HG03196 (cell line): ENCODE measurements around the gene ADD1.
A peak's percentile ranks its signal among the peaks of the same experiment; 100 is the strongest.
"Not testable (repeated sequence)": the region's sequence is repeated elsewhere in the genome, so short reads cannot be mapped to it uniquely, and the experiment has no call there.

Source experiments
- ATAC-seq: cut with Tn5 transposase; IDR thresholded peaks from one replicate; pipeline ENCODE4 v1.9.1; 2021; ENCODE audit not compliant: unreplicated experiment

ADD1 gene

DNA sequence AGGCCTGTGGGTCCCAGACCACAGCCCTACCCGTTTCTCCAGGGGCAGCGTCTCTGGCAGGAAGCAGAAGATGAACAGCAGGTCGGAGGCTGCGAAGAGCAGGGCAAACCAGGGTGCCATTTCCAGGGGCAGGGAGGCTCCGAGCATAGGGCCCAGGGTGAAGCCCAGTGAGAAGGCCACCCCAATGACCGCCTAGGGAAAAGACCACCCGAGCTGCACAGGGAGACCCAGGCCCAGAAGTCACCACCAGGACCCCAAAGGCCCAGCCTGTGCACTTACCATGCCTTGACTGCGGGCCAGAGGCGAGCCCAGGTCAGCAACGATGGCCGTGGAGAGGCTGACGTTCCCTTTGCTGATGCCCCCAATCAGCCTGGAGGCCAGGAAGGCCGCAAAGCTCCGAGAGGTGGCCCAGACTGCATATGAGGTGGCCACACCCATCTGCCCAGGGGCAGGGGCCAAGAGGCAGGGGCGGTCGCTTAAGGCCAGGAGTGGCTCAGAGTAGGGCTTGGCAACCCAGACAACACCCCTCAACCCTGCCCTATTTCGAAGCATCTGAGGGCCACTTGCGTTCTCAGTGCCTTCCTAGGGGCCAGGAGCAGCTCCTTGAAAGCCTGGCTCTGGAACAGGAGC lies 88.8 kb downstream of the ADD1 start:
- ATAC-seq: no peak

DNA sequence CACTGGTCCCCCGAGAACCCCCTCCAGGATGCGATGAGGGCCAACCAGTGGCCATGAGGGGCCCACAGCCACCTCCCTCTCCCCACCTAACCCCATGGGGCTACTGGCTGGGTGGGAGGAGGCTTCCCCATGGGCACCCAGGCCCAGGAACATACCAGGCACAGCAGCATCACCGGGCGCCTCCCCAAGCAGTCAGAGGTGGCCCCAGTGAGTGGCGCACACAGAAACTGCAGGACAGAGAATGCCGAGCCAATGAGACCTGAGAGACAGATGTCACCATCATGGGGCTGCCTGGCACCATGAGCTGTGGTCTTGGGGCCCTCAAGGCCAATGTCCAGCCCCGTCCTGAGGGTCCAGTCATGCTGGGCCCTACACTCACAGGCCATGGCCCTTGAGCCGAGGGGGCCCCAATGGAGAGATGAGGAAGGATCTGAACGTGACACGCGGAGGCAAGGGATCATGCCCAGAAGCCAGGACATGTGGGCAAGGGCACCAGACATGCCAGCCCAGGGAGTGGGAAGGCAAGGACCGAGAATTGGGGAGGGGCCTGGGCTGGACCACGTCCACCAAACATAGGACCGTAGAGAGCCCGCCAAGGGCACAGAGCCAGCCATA lies 89.4 kb downstream of the ADD1 start:
- ATAC-seq: no peak

DNA sequence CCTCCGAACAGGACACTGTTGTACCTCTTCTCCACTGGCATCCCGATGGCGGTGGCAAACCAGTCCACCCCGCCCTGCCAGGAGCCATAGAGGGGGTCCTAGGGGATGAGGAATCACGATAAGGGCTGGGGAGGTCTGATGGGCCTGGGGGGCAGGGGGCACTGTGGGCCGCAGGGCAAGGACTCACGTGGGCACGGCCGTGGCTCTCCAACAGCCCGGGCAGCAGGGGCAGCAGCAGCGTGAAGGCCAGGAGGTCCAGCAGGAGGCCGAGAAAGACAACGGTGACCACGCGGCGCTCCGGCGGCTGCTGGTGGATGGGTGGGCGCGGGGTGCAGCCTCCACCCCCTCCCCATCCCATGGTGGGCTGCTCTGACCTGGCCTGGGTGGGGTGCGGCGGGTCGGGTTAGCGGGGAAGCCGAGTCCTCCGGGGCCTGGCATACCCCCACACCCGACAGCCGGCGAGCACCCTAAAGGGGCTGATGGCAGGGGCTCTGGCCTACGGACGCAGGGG lies 90.0 kb downstream of the ADD1 start:
- ATAC-seq: no peak

DNA sequence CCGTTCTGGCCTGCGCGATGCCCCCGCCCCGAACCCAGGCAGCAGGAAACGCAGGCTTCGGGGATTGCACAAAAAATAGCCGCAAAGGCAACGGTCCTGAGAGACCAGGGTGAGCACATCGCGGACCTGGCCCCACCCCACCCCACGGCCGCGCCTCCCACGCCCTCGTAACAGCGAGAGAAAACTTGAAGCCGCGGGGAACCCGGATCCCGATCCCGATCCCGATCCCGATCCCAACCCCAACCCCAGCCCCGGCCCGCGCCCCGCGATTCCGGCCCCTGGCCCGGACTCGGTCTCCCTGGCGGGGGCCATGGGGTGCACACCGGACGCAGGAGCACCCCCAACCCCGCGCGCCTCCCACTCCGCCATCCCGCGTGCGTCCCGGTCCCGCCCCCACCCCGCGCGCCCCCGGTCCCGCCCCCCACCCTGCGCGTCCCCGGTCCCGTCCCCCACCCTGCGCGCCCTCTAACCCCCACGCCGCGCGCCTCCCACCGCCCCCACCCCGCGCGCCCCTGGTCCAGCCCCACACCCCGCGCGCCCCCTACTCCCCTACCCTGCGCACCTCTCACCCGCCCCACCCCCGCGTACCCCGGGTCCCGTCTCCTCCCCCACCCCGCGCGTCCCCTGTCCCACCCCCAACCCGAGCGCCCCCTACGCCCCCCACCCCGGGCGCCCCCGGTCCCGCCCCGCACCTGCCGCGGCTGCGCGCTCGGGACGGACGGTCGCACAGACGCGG lies 90.6 kb downstream of the ADD1 start:
- no peak for ATAC-seq

DNA sequence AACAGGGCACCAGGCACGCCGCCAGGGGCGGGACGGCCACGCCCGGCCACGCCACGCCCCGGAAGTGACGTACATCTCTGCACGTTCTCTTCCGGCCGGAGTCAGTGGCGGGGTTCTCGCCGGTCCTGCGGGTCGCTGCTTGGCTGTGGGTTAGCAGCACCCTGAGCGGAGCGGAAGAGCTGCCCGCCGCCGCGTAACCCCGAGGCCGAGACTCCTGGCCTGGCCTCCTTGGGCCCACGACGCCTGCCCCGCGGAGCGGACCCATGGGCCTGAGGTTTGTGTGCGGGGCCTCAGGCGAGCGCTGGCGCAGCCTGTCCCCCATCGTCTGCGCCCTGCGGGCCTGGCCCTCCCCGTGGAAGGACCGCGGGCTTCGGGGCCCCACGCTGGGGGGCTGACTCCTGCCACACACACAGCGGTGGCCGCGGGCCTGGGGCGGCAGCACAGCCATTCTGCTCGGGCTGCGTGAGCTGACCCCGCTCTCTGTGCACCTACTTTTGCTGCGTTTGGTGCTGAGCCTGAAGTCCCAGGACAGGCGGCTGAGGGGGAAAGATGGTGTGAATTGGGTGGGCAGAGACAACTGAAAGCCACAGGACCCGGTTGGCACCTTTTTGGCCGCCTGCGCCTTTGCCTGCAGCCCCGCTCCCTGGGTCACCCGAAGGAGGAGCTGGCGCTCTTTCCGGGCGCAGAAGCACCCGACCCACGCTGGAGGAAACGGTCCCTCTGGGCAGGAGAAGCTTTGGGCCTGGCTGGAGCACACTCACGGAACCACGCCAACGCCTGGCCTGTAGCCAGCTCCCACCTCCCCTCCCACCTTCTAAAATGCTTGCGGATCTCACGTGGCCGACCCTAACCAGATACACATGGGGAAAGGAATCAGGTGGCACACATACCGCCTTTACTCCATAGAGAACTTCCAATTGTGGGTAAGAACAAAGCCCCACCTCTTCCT lies 91.4 kb downstream of the ADD1 start:
- ATAC-seq: peak; percentile 49

DNA sequence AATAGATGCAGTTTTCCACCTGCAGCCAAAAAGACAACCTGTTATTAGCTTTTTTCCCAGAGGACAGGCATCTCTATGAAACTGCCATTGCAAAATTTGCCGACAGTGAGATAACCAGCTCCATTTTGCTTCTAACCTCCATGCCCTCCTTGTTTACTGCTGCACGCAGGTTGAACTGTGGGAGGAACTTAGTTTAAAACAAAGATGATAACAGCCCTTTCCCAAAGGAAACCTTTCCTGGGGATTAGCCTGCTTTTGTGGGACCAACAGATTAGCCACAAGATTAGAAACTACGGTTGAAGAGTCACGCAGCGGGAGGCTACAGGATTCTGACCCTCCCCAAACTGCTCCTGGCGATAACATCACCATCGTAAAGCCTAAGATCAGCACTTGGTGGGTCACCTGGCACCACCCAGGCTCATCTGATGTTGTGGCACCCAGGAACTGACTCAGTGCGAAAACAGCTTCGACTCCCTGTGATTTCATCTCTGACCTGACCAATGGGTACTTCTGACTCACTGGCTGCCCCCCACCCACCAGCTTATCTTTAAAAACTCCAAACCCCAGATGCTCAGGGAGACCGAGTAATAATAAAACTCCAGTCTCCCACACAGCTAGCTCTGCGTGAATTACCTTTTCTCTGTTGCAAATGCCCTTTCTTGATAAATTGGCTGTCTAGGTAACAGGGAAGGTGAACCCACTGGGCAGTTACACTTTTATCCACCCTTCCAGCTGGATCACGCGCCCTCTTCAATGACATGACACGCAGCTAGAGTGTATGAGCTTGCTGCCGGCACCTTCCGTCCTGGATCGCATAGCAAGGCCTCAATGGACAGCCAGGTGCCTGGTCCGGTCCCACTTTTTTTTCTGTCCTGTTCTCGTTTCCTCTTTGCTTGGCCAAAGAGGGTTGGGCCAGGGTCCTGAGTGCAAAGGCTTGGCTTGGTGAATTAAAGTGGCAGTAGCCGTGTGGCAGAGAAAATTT lies 92.4 kb downstream of the ADD1 start:
- no peak for ATAC-seq

DNA sequence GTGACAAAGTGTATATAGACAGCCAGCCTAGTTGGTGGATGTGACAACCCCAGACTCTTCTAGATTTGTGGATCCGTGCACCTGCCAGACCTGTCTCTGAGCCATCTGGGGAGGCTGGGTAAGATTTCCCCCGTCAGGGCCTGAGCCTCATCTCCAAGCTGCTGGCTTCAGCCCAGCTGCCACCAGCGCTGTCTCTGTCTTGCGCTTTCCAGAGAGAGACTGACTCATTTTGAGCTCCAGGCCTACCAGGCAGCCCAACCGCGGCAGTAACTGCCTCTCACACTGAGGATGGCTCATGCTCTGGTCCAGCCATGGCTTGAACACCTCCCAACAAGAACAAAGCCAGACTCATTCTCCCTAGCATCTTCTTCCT lies 93.1 kb downstream of the ADD1 start:
- ATAC-seq: no peak

DNA sequence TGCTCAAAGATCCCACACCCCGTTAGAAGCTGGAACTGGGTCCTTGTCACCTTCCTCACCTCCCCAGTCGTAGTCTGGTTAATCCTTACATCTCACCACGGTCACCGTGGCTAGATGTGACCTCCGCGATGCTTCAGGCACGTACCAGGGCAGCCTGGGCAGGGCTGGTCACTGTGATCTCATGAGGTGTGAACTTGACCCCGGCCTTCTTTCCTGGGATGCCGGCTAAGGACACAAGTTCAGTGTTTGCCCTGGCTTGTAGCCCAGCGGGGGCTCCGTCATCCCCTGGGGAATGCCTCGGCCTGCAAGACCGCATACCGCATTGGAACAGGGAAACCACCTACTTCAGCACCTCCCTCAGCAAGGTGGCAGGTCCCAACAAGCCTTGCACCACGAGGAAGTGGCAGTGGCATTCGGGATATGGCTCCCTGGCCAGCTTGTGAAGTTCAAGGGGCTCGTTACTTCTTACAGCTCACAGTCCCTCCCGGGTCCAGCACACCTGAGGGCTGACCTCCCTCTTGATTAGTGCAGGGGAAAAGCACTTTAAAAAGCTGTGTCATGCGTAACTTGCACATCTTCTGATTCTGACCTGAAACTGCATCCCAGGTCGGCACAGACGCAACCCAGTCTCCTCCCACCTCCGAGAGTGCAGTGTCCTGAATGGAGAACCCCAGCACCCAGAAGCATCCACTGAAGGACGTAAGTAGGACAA lies 93.7 kb downstream of the ADD1 start:
- ATAC-seq: no peak

DNA sequence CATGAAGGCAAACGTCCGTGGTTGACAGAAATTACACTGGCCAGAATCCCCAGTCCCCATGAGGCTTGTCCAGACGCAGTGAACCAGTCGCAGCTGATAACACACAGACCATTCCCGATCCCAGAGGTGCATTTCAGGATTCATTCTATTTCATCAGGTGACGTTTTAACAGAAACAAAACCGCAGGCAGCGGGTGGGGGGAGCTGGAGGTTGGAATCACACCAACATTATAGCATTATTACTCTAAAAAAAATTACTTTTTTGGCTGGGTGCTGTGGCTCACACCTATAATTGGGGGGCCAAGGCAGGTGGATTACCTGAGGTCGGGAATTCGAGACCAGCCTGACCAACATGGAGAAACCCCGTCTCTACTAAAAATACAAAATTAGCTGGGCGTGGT lies 94.3 kb downstream of the ADD1 start:
- ATAC-seq: no peak

DNA sequence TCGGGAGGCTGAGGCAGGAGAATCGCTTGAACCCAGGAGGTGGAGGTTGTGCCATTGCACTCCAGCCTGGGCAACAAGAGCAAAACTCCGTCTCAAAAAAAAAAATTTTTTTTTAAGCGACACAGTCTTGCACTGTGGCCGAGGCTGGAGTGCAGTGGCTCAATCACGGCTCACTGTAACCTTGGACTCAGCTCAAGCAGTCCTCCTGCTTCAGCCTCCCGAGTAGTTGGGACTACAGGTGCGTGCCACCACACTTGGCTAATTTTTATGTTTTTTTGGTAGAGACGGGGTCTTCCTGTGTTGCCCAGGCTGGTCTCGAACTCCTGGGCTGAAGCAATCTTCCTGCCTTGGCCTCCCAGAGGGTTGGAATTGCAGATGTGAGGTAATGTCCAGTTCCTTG lies 94.8 kb downstream of the ADD1 start:
- ATAC-seq: not testable (repeated sequence)

DNA sequence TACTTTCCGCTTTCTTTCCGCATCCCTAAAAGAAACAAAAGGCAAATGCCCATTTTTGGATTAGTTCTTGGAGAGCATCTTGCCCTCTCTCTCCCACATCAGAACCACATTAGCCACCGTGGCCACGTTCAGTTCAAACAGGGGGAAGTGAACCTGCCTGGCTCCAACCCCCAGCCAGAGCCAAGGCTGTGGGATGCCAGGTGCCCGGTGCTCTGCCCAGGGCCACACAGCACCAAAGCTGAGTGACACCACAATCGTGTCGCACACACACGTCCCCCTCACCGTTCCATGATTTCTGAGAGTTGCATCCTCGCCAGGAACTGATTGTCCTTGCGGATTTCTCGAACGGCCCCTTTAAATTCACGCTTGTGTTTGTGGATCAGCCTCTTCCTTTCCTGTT lies 95.3 kb downstream of the ADD1 start:
- no peak for ATAC-seq

DNA sequence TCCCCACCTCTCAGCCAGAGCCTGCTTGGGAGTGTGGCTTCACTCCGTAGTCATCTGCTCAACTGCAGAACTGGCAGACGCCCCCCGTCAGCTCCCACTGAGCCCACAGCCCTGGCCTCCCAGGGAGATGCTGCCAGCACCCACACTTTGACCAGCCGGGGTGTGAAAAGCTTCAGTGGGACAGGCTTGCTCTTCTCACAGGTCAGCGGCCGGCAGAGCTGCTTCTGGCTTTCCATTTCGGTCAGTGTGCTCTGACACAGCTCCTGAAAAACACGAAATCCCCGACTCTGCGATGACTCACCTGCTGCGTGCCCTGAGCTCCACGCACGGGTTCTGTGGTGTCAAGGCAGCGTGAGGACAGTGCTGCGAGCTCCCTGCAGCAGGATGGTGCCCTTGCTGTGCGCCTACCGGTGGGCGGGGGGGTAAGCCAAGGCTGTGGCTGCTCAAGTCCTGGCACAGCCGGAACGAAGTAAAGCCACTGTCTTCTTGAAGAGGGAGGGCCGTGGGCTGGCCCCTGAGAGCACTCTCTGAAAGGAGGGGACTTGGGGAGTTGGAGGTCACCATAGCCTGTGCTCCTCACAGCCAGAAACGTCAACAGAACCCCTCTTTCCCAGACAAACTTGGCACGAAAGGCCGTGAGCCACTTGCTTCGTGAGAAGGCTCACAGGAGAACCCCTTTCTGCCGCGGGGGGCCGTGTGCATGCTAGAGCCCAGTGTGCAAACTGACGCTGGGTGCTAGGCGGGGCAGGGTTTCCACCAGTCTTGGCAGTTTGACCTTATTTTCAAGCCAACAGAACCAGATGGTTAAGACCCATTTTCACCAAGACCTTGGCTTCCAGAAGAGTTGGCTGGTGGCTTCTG lies 96.0 kb downstream of the ADD1 start:
- no peak for ATAC-seq

DNA sequence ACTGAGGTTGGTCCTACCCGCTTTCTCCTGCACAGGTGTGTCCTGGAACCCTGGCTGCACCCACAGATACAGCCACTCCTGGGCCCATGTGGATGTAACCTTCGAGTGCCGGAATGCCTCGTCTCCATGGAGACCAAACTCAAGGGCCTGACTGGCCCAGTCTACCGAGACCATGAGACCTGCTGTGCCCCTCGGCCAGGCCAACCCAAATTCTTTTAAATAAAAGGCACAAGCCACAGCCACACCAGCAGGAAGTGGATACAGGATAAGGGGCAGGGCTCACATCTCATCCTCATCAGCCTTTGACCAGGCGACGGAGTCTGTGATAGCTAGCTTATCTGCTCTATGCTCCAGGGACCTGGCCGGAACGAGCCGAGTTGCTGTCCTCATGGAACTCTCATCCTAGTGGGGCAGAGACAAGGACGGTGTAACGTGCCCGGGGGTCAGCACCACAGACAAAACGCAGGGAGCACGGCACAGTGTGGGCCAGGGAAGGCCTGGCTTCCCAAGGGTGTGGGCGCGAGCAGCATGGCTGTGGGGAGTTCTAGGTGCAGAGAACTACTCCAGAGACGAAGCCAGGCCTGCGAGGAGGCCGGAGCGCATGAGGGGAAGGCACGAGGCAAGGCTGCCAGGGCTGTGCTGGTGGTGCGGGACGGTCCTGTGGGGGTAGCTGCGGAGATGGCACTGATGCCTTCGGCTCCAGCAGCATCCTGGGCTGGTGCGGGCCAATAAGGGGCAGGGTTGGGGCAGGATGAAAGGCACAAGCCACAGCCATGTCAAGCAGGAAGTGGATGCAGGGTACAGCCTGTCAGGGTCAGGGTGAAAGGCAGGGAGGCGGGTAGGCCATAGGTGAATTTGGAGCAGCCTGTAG lies 96.9 kb downstream of the ADD1 start:
- ATAC-seq: no peak

DNA sequence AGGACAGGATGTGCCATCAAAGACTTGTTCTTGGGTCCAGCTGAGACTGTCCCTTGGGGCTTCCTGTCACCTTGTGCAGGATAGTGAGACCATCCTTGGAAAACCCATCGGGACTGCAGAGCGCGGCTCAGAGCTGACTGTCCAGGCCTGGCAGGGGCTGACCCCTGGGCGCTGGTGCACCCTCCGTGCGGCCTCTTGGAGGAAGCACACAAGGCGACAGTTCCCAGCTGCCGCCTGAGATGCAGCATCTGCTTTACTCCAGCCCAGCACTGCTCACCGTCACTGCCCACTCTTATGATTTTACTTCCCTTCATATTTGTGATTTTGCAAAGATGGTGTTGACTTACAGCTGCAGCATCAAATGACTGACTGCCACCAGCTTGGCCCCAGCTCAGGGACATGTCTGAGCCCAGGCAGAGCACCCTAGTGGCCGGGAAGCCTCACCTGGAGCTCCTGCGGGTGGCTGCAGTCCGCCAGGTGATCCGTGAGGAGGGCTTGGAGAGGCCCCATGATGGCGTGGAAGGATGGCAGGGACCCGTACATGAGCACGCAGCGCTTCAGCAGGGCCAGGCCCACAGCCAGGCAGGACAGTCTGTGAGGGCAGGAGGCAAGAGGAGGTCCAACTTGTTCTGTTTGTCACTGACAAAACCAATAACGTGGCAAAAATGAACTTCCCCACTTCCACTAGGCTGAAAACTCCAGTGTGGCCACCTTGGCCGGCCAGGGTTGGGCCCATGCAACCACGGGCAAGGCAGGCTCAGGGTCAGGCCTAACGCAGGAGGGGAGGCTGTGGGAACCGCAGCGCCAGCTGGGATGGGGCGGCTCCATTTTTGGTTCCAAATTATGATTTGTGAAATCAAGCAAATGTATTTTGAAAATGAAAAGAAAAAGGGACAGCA lies 97.7 kb downstream of the ADD1 start:
- no peak for ATAC-seq

DNA sequence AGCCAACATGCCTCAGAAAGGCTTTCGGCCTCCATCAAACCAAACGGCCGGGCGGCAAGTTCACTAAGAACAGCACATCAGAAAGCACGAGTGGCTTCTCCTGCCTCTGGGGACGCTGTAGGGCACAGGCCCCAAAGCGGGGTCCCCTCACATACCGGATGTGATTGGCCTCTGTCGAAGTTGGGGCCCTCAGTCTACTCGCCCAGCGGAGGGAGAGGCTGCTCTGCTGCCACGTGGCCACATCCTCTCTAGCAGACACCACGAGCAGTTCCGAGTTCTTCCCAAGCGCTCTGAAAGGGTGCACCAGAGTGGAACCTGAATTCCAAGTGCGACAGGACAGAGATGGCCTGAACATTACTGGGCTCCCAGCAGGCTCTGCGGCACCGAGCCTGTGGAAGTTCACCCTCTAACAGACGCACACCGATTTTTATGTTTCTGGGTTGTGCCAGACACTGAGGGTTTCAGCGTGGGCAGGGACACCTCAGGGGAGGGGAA lies 98.4 kb downstream of the ADD1 start:
- no peak for ATAC-seq
